ENCODE measurements around the gene PIGC.

DNA sequence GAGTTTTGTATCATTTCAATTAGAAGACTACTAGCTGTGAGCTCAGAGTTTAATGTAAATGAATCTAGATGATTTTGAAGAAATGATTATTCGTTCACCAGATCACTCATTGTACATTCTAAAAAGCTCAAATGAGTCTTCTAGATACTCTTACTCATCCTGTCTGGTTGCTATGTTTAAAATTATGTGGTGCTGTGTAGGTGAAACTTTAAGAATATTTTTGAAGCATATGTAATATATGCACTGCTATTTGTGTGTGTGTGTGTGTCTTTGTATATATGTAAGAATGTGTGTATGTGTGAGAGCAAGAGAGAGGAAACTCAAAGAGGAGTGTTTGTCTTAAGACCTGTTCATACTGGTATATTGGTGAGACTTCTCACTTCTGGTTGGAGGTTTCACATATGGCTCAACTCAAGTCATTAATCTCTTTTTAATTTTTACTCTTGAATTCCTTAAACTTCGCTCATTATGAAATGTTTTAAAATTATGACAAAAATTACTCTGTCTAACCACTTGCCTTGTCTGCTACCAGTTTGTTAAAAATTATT, 32.0 kb downstream of the PIGC start:
- TF ChIP-seq CTCF (IDR thresholded peaks at IDR 0.05) = no peak
- TF ChIP-seq POLR2A (IDR thresholded peaks at IDR 0.05) = no peak
